OCI-LY3 (cell line): ENCODE data around the gene KLF3.

Source experiments
- EZH2phosphoT487 ChIP-seq: fragments of 200-600 bp; shearing (Covaris generic); IDR thresholded peaks from 2 replicates; pipeline ENCODE4 v1.6.1; 2018; ENCODE audit warnings: antibody characterized with exemption, mixed run types, low read depth
- TF ChIP-seq, protein P1 (sequence below): fragments of 200-600, 300-600 bp; sonication (generic); IDR thresholded peaks from 2 replicates; pipeline ENCODE4 v1.5.1; 2014; ENCODE audit warnings: antibody characterized with exemption, low read length, low read depth

DNA sequence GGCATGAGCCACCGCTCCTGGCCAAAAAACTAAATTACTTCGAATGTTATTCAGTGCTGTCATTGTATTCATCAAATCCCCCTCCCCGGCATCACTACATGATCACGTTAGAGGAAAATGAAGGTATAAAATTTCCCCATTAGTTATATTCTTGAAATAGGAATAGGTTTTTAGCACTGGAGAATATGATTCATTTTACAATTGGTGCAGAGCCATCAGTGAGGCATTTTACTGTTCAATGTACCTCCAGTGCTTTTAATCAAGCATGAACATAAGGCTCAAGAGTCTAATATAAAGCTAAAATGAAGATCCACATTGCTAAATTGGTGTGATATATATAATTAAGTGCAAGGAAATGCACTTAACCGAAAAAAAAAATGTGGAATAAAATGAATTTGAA lies 18.3 kb downstream of the KLF3 start:
- no peak for TF ChIP-seq EZH2phosphoT487
- TF ChIP-seq, protein P1, sequence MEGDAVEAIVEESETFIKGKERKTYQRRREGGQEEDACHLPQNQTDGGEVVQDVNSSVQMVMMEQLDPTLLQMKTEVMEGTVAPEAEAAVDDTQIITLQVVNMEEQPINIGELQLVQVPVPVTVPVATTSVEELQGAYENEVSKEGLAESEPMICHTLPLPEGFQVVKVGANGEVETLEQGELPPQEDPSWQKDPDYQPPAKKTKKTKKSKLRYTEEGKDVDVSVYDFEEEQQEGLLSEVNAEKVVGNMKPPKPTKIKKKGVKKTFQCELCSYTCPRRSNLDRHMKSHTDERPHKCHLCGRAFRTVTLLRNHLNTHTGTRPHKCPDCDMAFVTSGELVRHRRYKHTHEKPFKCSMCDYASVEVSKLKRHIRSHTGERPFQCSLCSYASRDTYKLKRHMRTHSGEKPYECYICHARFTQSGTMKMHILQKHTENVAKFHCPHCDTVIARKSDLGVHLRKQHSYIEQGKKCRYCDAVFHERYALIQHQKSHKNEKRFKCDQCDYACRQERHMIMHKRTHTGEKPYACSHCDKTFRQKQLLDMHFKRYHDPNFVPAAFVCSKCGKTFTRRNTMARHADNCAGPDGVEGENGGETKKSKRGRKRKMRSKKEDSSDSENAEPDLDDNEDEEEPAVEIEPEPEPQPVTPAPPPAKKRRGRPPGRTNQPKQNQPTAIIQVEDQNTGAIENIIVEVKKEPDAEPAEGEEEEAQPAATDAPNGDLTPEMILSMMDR = no peak
